ENCODE results near the gene ZNF648. TPM values are rescaled to one million over a fixed set of nuclear protein-coding genes. Genes with fewer than 3 reads are reported as not detected.
"Not testable (repeated sequence)": the region's sequence is repeated elsewhere in the genome, so short reads cannot be mapped to it uniquely, and the experiment has no call there.

Gene ZNF648
- total and polyA plus RNA-seq, 9 donors = 0.12 to 2.4 (median 0.73) TPM

DNA sequence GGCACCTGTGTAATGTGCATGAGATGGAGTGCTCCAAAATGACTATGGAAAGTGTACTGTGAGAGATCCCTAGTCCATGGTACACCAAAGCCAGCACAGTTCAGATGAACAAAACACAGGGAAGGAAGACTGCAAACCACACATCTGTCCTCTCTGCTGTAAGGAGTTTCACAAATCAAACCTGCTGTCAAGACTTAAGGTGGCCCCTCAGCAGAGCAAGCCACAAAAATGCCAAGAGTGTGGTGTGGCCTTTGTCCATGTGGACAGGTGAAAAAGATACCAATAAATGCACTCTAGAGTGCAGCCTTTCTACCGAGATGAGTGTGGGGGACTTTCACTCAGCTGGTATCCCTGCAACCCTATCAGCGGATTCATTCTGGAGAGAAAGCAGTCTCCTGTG is 12.9 kb downstream of the ZNF648 start:
- 59 to 74% (median 73%) methylated on average over 2 of the region's 2 CpGs for WGBS, 3 donors
- DNase-seq = no peak

DNA sequence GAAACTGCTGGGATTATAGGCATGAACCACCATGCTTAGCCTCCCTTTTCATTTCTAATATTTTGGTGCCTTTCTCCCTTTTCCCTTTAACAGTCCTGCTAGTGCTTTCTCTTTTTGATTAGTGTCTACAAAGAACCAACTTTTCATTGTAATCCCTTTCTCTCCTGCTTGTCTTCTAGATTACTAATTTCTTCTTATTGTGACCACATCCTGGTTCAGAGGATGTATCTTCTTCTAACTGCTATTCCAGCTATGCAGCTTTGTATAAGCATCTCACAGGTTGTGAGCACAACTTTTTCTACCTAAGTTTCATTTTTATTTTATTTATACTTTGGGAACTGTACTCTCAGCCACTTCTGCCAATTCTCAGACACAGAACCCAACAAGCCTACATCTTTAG is 14.7 kb downstream of the ZNF648 start:
- TF ChIP-seq, protein P1, sequence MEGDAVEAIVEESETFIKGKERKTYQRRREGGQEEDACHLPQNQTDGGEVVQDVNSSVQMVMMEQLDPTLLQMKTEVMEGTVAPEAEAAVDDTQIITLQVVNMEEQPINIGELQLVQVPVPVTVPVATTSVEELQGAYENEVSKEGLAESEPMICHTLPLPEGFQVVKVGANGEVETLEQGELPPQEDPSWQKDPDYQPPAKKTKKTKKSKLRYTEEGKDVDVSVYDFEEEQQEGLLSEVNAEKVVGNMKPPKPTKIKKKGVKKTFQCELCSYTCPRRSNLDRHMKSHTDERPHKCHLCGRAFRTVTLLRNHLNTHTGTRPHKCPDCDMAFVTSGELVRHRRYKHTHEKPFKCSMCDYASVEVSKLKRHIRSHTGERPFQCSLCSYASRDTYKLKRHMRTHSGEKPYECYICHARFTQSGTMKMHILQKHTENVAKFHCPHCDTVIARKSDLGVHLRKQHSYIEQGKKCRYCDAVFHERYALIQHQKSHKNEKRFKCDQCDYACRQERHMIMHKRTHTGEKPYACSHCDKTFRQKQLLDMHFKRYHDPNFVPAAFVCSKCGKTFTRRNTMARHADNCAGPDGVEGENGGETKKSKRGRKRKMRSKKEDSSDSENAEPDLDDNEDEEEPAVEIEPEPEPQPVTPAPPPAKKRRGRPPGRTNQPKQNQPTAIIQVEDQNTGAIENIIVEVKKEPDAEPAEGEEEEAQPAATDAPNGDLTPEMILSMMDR (IDR thresholded peaks at IDR 0.05) = no peak
- TF ChIP-seq EP300 (IDR thresholded peaks at IDR 0.05) = no peak
- TF ChIP-seq POLR2A (IDR thresholded peaks at IDR 0.05) = no peak
- Histone ChIP-seq H3K4me1 (ENCODE audit: insufficient read depth) (no peaks in the 10 kb centered on the region), H3K4me3 (no peak overlapping the region), H3K9me3 (no peaks in the 10 kb centered on the region), H3K27ac (no peak overlapping the region), H3K27me3 (no peaks in the 10 kb centered on the region), H3K36me3 (no peaks in the 10 kb centered on the region)
- no peak for DNase-seq
- intact Hi-C loops (cut with DNase I) = no loop called here

More for the DNA sequence above, 12.9 kb downstream of the ZNF648 start:
- H3K36me3 ChIP-seq = no peaks in the 10 kb centered on the region
- no peak overlapping the region for H3K4me3 ChIP-seq
- H3K9me3 ChIP-seq = no peaks in the 10 kb centered on the region
- no peaks in the 10 kb centered on the region for H3K4me1 ChIP-seq (ENCODE audit: insufficient read depth)
- TF ChIP-seq EP300 (IDR thresholded peaks at IDR 0.05) = no peak
- TF ChIP-seq POLR2A (IDR thresholded peaks at IDR 0.05) = no peak
- TF ChIP-seq, protein P1 (IDR thresholded peaks at IDR 0.05) = no peak
- H3K27ac ChIP-seq = no peak overlapping the region
- H3K27me3 ChIP-seq = no peaks in the 10 kb centered on the region
- intact Hi-C loops (cut with DNase I) = no loop called here

DNA sequence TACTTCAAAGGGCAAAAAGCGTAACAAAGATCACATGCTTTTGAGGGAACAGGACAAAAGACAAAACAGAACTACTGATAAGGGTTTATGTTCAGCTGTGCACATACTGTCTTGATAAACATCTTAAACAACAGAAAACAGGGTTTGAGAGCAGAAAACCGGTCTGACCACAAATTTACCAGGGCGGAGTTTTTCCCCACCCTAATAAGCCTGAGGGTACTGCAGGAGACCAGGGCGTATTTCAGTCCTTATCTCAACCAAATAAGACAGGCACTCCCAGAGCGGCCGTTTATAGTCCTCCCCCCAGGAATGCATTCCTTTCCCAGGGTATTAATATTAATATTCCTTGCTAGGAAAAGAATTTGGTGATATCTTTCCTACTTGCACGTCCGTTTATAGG is 16.0 kb downstream of the ZNF648 start:
- H3K27me3 ChIP-seq; H3K4me3 ChIP-seq; DNase-seq; H3K9me3 ChIP-seq; H3K27ac ChIP-seq; H3K4me1 ChIP-seq (ENCODE audit: insufficient read depth); intact Hi-C loops (cut with DNase I); H3K36me3 ChIP-seq: not testable (repeated sequence)
- 73 to 90% (median 82%) methylated on average over 8 of the region's 8 CpGs for WGBS, 3 donors

DNA sequence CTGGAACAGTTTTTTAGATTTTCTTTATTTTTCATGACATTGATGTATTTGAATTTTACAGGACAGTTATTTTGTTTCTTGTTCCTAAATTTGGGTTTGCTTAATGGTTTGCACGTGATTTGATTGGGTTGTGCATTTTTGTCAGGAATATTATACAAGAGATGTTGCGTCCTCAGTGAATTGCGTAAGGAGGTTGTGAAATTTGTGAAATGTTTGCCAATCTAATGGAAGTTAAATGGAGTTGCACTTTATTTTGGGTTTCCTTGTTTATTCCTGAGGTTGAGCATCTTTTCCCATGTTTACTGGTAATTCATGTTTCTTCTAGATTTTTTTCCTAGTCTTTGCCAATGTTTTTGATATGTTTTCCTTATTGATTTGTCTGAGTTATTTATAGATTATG is 19.9 kb downstream of the ZNF648 start:
- Histone ChIP-seq H3K27me3 (no peaks in the 10 kb centered on the region), H3K9me3 (peaks cover 0 to 3% of the 10 kb centered on the region in 2 donors), H3K36me3 (no peaks in the 10 kb centered on the region), H3K4me1 (ENCODE audit: insufficient read depth) (no peaks in the 10 kb centered on the region), H3K27ac (no peak overlapping the region), H3K4me3 (no peak overlapping the region)
- 85 to 90% (median 90%) methylated on average over 3 of the region's 3 CpGs for WGBS, 3 donors
- DNase-seq = no peak
- no peak for TF ChIP-seq EP300 (IDR thresholded peaks at IDR 0.05)
- no peak for TF ChIP-seq POLR2A (IDR thresholded peaks at IDR 0.05)
- TF ChIP-seq, protein P1 (IDR thresholded peaks at IDR 0.05) = no peak
- intact Hi-C loops (cut with DNase I) = no loop called here

DNA sequence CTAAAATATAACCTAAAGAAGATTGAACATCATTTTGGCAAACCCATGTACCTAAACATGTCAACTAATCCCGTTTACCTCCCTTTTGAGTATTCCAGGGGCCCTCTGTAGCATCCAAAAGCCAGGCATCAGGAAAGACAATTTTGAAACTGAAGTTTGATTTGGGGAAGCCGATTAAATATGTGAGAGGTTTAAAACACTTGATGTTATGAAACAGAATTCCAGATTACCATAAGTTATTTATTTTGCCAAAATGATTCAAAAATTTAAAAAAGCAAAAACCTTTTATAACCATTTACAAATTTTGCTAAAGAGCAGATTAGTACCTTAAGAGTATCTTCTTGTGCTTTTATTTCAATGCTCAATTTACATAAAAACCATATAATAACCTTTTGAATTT is 23.3 kb downstream of the ZNF648 start:
- no peak overlapping the region for H3K27ac ChIP-seq
- intact Hi-C loops (cut with DNase I) = no loop called here
- no peak for TF ChIP-seq POLR2A (IDR thresholded peaks at IDR 0.05)
- TF ChIP-seq, protein P1 (IDR thresholded peaks at IDR 0.05) = no peak
- no peak for TF ChIP-seq EP300 (IDR thresholded peaks at IDR 0.05)

More for the DNA sequence above, 23.3 kb downstream of the ZNF648 start:
- no peaks in the 10 kb centered on the region for H3K27me3 ChIP-seq
- no peak for DNase-seq
- H3K4me1 ChIP-seq (ENCODE audit: insufficient read depth) = no peaks in the 10 kb centered on the region
- H3K9me3 ChIP-seq = peaks cover 0 to 3% of the 10 kb centered on the region in 2 donors
- H3K4me3 ChIP-seq = no peak overlapping the region
- 54 to 86% (median 81%) methylated on average over 2 of the region's 2 CpGs for WGBS, 3 donors
- no peaks in the 10 kb centered on the region for H3K36me3 ChIP-seq

Measured in ovary (tissue), 9 donors.